Central memory CD8-positive, alpha-beta T cell (primary cell): ENCODE measurements around the gene SACS.

Experiments used
- ATAC-seq: fragments of 150-1000 bp; cut with Tn5 transposase; replicated peaks from 2 replicates; pipeline ENCODE4 v1.10.0; 2022; ENCODE audit warnings: mild to moderate bottlenecking, moderate FRiP score, moderate number of reproducible peaks; ENCODE audit not compliant: poor library complexity, severe bottlenecking; ENCODE audit errors: extremely low read depth
- DNase-seq, 2 donors: peaks; one replicate each; pipeline ENCODE4 v3.0.0; 2021; ENCODE audit warnings: low spot score in 2 of 2
- H3K27ac Mint-ChIP-seq: one replicate; pipeline ENCODE4 v1.8.0; 2022; ENCODE audit warnings: low read depth, mild to moderate bottlenecking, moderate library complexity, mixed read lengths
- H3K27me3 Mint-ChIP-seq: one replicate; pipeline ENCODE4 v1.8.0; 2022; ENCODE audit warnings: mixed read lengths
- H3K36me3 Mint-ChIP-seq: one replicate; pipeline ENCODE4 v1.8.0; 2022; ENCODE audit warnings: mild to moderate bottlenecking, moderate library complexity, mixed read lengths; ENCODE audit not compliant: insufficient read depth
- H3K4me1 Mint-ChIP-seq: one replicate; pipeline ENCODE4 v1.8.0; 2022; ENCODE audit warnings: mixed read lengths
- H3K4me3 Mint-ChIP-seq: one replicate; pipeline ENCODE4 v1.8.0; 2022; ENCODE audit warnings: mild to moderate bottlenecking, moderate library complexity, mixed read lengths
- H3K9me3 Mint-ChIP-seq: one replicate; pipeline ENCODE4 v1.8.0; 2022; ENCODE audit warnings: mixed read lengths

The SACS gene, protein sequence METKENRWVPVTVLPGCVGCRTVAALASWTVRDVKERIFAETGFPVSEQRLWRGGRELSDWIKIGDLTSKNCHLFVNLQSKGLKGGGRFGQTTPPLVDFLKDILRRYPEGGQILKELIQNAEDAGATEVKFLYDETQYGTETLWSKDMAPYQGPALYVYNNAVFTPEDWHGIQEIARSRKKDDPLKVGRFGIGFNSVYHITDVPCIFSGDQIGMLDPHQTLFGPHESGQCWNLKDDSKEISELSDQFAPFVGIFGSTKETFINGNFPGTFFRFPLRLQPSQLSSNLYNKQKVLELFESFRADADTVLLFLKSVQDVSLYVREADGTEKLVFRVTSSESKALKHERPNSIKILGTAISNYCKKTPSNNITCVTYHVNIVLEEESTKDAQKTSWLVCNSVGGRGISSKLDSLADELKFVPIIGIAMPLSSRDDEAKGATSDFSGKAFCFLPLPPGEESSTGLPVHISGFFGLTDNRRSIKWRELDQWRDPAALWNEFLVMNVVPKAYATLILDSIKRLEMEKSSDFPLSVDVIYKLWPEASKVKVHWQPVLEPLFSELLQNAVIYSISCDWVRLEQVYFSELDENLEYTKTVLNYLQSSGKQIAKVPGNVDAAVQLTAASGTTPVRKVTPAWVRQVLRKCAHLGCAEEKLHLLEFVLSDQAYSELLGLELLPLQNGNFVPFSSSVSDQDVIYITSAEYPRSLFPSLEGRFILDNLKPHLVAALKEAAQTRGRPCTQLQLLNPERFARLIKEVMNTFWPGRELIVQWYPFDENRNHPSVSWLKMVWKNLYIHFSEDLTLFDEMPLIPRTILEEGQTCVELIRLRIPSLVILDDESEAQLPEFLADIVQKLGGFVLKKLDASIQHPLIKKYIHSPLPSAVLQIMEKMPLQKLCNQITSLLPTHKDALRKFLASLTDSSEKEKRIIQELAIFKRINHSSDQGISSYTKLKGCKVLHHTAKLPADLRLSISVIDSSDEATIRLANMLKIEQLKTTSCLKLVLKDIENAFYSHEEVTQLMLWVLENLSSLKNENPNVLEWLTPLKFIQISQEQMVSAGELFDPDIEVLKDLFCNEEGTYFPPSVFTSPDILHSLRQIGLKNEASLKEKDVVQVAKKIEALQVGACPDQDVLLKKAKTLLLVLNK (N-terminal part only)

DNA sequence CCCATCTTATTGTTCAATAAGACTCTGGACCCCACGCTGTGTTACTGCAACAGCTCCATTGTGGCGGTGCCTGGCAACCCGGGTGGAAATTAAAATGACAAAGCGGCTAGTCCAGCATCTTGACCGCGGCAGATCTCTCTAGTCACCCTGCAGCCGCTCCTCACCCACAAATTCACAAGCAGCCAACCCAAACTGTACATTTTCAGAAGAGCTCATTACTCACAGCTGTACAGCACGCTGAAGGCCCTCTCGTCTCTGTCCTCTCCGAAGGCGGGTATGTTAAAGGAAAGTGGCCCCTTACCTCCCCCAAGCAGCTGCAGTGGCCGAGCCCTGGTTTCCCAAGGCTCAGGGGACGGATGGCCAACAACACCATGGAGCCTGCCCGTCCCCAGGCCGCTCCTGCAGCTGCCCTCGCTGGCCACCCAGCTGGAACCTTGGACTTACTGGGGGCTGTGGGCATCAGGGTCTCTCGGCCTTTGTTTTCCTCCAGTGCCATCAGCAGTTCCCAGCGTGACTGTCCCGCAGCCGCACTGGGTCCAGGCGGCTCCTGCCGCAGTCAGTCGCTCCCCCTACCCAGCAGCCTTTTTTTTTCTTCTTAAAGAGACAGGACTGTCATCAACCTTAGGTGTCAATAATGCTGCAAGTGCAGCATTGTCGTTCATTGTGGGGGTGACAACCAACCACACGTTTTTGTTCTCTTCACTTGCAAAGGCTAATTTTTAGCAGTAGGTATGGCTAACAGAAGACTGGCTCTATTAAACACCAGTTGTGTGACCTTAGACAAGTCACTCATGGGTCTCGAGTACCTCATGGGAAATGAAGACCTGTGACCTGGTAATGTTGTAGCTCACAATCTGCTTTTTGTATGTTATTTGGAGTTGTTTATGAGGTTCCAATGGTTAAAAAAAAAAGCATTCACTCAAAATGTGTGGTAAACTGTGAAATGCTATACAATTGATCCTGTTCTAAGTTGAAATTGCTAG lies at the start of gene SACS:
SACS (minus strand) TSS at position 532 of the 983 bp plus-strand sequence. CDS start 22,463 bp downstream, outside the sequence.
- Mint-ChIP-seq H3K4me3 (no peak within 1 kb of the TSS), H3K36me3 (peaks cover 3% of the 10 kb centered on the region), H3K27ac (no peak within 1 kb of the TSS)

DNA sequence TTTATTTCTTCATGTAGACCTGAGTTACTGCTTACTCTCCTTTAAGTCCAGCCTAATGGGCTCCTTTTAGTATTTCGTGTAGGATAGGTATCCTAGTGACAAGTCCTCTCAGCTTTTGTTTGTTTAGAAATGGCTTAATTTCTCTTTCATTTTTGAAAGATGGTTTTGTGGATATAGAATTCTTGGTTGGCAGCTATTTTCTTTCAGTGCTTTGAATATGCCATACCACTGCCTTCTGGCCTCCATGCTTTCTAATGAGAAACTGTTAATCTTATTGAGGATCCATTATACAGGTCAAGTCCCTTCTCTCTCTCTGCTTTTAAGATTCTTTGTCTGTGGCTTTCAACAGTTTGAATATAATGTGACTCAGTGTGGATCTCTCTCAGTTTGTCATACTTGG lies 46.8 kb upstream of the SACS start:
- DNase-seq (no peak), ATAC-seq (no peak)
- peaks cover 53% of the 10 kb centered on the region for H3K27me3 Mint-ChIP-seq
- no peak overlapping the region for H3K27ac Mint-ChIP-seq
- peaks cover 12% of the 10 kb centered on the region for H3K9me3 Mint-ChIP-seq
- H3K4me3 Mint-ChIP-seq: no peak overlapping the region
- H3K4me1 Mint-ChIP-seq: no peaks in the 10 kb centered on the region
- H3K36me3 Mint-ChIP-seq: peaks cover 2% of the 10 kb centered on the region

More for the DNA sequence above, at the start of gene SACS:
- Mint-ChIP-seq H3K9me3 (no peaks in the 10 kb centered on the region), H3K27me3 (peaks cover 57% of the 10 kb centered on the region), H3K4me1 (peaks cover 9% of the 10 kb centered on the region)
- DNase-seq: no peak
- ATAC-seq: no peak

GRCh38 chr13:23477101-23477500 lies 43.6 kb upstream of the SACS start:
- Mint-ChIP-seq H3K4me1 (no peaks in the 10 kb centered on the region), H3K27ac (no peak overlapping the region), H3K27me3 (peaks cover 47% of the 10 kb centered on the region), H3K36me3 (peaks cover 2% of the 10 kb centered on the region), H3K4me3 (no peak overlapping the region), H3K9me3 (peaks cover 12% of the 10 kb centered on the region)
- DNase-seq: no peak
- no peak for ATAC-seq

DNA sequence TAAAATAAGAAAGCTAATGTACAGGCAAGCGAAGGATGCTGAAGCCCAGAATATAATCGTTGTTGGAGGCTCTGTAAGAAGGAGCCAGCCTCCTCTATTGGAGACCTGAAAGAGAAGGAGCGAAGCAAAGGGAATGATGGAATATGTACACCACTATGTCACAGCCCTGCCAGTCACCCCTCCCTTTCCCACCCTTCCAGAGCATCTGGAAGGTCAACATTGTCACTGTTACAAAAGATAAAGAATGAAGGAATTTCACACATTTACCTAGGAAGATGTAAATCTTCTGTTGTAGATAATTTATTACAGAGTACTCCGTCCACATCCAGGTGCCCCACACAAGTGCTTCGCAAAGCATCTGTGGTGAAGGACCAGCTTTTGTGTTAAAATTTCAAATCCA lies 39.7 kb upstream of the SACS start:
- H3K4me3 Mint-ChIP-seq: no peak overlapping the region
- H3K4me1 Mint-ChIP-seq: no peaks in the 10 kb centered on the region
- no peak overlapping the region for H3K27ac Mint-ChIP-seq
- DNase-seq (no peak), ATAC-seq (no peak)
- peaks cover 50% of the 10 kb centered on the region for H3K27me3 Mint-ChIP-seq
- H3K9me3 Mint-ChIP-seq: no peaks in the 10 kb centered on the region
- no peaks in the 10 kb centered on the region for H3K36me3 Mint-ChIP-seq

GRCh38 chr13:23472189-23472588 lies 38.7 kb upstream of the SACS start:
- no peaks in the 10 kb centered on the region for H3K4me1 Mint-ChIP-seq
- H3K4me3 Mint-ChIP-seq: no peak overlapping the region
- peaks cover 43% of the 10 kb centered on the region for H3K27me3 Mint-ChIP-seq
- ATAC-seq: no peak
- no peaks in the 10 kb centered on the region for H3K9me3 Mint-ChIP-seq
- H3K36me3 Mint-ChIP-seq: no peaks in the 10 kb centered on the region
- H3K27ac Mint-ChIP-seq: no peak overlapping the region
- DNase-seq: no peak

DNA sequence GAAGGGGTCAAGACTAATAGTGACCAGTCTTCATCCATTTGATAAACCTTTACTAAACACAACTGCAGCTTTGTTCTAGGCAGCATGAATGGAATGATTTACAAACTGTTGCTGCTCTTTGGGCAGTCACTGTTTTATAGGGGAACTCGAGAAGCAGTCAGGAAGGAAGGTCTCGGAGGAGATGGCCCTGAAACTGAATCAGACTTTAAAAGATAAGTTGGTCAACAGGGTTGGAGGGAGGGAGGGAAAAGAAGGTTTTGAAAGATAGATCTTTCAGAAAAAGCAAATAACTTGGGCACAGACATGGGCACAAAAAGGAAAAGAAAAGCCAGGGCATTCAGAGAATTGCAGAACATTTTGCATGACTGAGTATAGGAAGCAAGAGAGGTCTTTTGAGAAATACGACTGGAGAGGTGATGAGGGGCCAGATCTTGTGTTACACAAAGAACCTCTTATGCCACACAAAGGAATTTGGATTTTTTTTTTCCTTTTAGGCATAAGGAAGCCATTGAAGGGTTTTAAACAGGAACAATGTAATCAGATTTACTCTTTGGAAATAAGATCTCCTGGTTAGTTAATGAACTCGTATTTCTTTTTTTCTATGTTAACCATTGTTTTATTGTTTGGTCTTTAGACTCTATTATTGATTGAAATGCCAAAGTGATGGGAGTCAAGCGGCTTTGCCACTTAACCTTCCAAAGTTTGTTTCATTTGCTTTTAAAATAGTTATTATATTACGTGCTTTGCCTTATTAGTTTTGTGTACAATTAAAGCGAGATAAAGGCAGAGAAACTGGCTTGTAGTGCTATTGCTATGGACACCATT lies 37.5 kb upstream of the SACS start:
- no peak for ATAC-seq
- H3K27ac Mint-ChIP-seq: no peak overlapping the region

GRCh38 chr13:23469951-23470421 lies 36.5 kb upstream of the SACS start:
- Mint-ChIP-seq H3K9me3 (no peaks in the 10 kb centered on the region), H3K4me1 (no peaks in the 10 kb centered on the region), H3K27ac (no peak overlapping the region), H3K27me3 (peaks cover 34% of the 10 kb centered on the region), H3K36me3 (peaks cover 2% of the 10 kb centered on the region), H3K4me3 (no peak overlapping the region)
- no peak for ATAC-seq
- no peak for DNase-seq

More for the DNA sequence above, 37.5 kb upstream of the SACS start:
- Mint-ChIP-seq H3K9me3 (no peaks in the 10 kb centered on the region), H3K4me1 (no peaks in the 10 kb centered on the region), H3K36me3 (peaks cover 2% of the 10 kb centered on the region), H3K27me3 (peaks cover 38% of the 10 kb centered on the region), H3K4me3 (no peak overlapping the region)
- DNase-seq: no peak

DNA sequence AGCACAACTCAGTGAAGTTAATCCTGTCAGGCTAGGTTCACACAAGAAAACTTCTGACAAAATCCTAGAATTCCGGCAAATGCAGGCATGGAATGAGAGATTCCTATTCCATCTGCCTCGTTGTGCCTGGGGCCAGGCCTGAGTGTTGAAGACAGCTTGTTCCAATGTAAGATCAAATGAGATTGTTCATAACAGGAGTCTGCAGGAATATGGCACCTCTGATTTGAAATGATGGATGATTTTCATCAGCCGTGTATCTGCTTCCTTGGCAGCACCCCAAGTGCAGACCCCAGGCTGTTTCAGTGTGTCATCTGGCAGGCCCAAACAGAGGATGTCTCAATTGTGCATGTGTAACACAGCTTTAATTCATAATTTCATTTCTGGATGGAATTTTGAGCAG lies 35.3 kb upstream of the SACS start:
- no peak for DNase-seq
- Mint-ChIP-seq H3K36me3 (peaks cover 2% of the 10 kb centered on the region), H3K27ac (no peak overlapping the region), H3K9me3 (no peaks in the 10 kb centered on the region), H3K27me3 (peaks cover 28% of the 10 kb centered on the region), H3K4me1 (no peaks in the 10 kb centered on the region), H3K4me3 (no peak overlapping the region)
- no peak for ATAC-seq

- H3K4me1 Mint-ChIP-seq: no peaks in the 10 kb centered on the region
Observed at GRCh38 chr13:23467932-23468278, 34.4 kb upstream of the SACS start.

DNA sequence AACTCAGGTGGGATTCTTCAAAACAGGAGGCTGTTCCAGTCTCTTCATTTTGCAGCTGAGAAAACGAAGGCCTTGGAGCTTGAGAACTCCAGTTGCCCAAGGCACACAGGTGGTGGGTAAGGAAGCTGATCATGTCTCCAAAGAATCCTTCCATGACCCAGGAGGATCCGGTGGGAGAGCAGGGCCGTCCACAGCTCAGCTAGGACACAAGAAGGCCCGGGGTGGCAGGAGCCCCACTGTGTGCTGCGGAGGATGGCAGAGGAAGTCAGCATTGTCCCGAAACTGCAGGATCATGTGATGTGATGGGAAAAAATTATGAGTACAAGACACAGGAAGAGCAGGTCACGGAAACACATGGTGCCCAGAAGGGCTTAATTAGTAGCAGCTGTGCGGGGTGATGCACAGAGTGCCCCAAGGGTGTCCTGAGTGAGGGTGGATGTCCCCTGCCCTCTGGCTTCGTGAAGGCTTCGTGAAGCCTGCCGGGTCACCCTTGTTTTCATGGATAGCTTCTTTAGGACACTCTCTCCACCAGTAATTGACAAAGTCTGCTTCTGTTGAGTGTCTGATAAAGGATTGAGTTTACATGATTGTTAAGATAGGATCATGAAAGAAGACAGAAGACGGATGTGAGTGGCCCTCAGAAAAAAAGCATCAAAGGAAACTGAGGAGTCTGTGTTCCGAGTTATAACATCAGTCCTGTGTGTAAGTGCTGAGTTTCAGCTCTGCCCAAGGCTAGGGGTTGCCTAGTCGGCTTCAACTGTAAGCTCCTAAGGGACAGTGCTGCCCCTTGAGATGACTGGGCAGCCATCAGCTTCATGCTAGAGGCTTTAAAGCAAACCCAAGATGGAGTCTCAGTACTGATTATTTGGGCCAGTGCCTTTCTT lies 33.8 kb upstream of the SACS start:
- peak overlapping the region; percentile 36 for H3K27ac Mint-ChIP-seq
- peaks cover 28% of the 10 kb centered on the region for H3K27me3 Mint-ChIP-seq
- no peaks in the 10 kb centered on the region for H3K9me3 Mint-ChIP-seq
- H3K36me3 Mint-ChIP-seq: peaks cover 2% of the 10 kb centered on the region
- H3K4me3 Mint-ChIP-seq: peak overlapping the region; percentile 70
- H3K4me1 Mint-ChIP-seq: no peaks in the 10 kb centered on the region
- DNase-seq (no peak), ATAC-seq (no peak)

More at GRCh38 chr13:23467932-23468278, 34.4 kb upstream of the SACS start:
- H3K4me3 Mint-ChIP-seq: no peak overlapping the region
- no peaks in the 10 kb centered on the region for H3K9me3 Mint-ChIP-seq
- H3K36me3 Mint-ChIP-seq: peaks cover 2% of the 10 kb centered on the region
- DNase-seq (no peak), ATAC-seq (no peak)
- H3K27ac Mint-ChIP-seq: no peak overlapping the region
- H3K27me3 Mint-ChIP-seq: peaks cover 28% of the 10 kb centered on the region
